Measurements from ENCODE around the gene E2F3.

GRCh38 chr6:20353134-20353533, 48.5 kb upstream of the E2F3 start:
- no peak for TF ChIP-seq CTCF (IDR thresholded peaks at IDR 0.05)
- TF ChIP-seq POLR2A (IDR thresholded peaks at IDR 0.05) = no peak
